ENCODE data around the gene RGS5. TPM values are rescaled to one million over a fixed set of nuclear protein-coding genes. Genes with fewer than 3 reads are reported as not detected.
A peak's percentile ranks its signal among the peaks of the same experiment; 100 is the strongest.

RGS5 gene
- polyA plus RNA-seq, 1 of the 3 experiments (the other 2 are of a cell fraction), result 260 TPM

DNA sequence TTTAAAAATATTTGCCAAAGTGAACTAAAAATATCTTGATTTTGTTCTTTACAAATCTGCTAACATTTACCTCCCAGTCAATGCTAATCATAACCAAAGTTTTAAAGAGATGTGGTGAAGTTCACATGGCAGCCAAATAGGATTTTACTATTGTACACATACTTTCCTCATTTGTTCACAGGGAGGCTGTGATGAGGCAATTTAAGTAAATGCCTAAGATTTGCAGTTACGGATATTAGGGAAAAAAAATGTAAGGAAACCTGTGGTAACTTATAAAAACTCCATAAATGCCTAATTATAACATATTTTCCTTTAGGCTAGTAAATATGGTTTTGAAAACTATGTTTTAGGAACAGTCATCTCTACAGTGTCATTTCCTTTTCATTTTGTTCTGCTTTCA is 32.4 kb downstream of the RGS5 start:
- POLR2A ChIA-PET, result interaction anchor here (0.7 to 1.0 kb wide), 2 partner anchors 15 to 252 kb away, joined by 3 read pairs; no protein-coding TSS in a partner anchor
- CTCF ChIA-PET, result interaction anchor here (0.6 to 2.3 kb wide), 4 partner anchors 7 to 317 kb away, joined by 3 to 5 read pairs (median 3); no protein-coding TSS in a partner anchor
- Histone ChIP-seq H3K79me2 (ENCODE audit: insufficient read depth) (peaks cover 39% of the 10 kb centered on the region), H3K9ac (peak overlapping the region; percentile 70), H3K27me3 (ENCODE audit: insufficient read depth) (no peaks in the 10 kb centered on the region), H3K27ac (ENCODE audit: low read depth in 2 of 2, low read length in 1 of 2) (peak overlapping the region; percentile 95 to 99), H3K4me1 (ENCODE audit: control insufficient read depth in 1 of 2, insufficient read depth in 2 of 2, low read depth in 1 of 2, low read length in 1 of 2) (peaks cover 73 to 82% of the 10 kb centered on the region in 2 experiments), H3K9me3 (no peaks in the 10 kb centered on the region), H3K36me3 (replicated peaks in 1 of 2; ENCODE audit: control insufficient read depth in 1 of 2, insufficient read depth in 2 of 2, low read length in 1 of 2) (peaks cover 7 to 35% of the 10 kb centered on the region in 2 experiments), H2AFZ (ENCODE audit: low read depth) (no peak overlapping the region), H3K9me2 (no peaks in the 10 kb centered on the region), H3K4me2 (peak overlapping the region; percentile 53), H3K4me3 (ENCODE audit: low read depth in 2 of 2, low read length in 1 of 2) (no peak overlapping the region), H3F3A (replicated peaks; ENCODE audit: insufficient read depth) (peaks cover 61% of the 10 kb centered on the region), H4K20me1 (ENCODE audit: insufficient read depth) (no peaks in the 10 kb centered on the region)
- DNase-seq, result no peak
- TF ChIP-seq NFIC (IDR thresholded peaks at IDR 0.05; ENCODE audit: borderline replicate concordance) (no peak), MXI1 (IDR thresholded peaks at IDR 0.05; ENCODE audit: low read depth, low read length) (no peak), PBX3 (IDR thresholded peaks at IDR 0.05) (0 out of 2 replicates have a peak, but pooled peaks have one; percentile 12), RXRA (IDR thresholded peaks at IDR 0.05; ENCODE audit: borderline replicate concordance, low read depth) (no peak), GATA2 (CRISPR knock-in tag; IDR thresholded peaks at IDR 0.05) (no peak)
- TF ChIP-seq, protein P1, sequence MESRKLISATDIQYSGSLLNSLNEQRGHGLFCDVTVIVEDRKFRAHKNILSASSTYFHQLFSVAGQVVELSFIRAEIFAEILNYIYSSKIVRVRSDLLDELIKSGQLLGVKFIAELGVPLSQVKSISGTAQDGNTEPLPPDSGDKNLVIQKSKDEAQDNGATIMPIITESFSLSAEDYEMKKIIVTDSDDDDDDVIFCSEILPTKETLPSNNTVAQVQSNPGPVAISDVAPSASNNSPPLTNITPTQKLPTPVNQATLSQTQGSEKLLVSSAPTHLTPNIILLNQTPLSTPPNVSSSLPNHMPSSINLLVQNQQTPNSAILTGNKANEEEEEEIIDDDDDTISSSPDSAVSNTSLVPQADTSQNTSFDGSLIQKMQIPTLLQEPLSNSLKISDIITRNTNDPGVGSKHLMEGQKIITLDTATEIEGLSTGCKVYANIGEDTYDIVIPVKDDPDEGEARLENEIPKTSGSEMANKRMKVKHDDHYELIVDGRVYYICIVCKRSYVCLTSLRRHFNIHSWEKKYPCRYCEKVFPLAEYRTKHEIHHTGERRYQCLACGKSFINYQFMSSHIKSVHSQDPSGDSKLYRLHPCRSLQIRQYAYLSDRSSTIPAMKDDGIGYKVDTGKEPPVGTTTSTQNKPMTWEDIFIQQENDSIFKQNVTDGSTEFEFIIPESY (IDR thresholded peaks at IDR 0.05; ENCODE audit: borderline replicate concordance, low read depth), result no peak
- 24% methylated on average over 1 of the region's 1 CpG for WGBS (ENCODE audit: low lambda C conversion rate)

- H3K4me2 ChIP-seq, result no peak overlapping the region
- no peaks in the 10 kb centered on the region for H3K27me3 ChIP-seq (ENCODE audit: insufficient read depth)
- POLR2A ChIA-PET, result no interaction called here
- CTCF ChIA-PET, result interaction anchor here (0.5 to 2.3 kb wide), 2 partner anchors 25 to 316 kb away, joined by 3 to 5 read pairs; no protein-coding TSS in a partner anchor
- 96% methylated on average over 1 of the region's 1 CpG for WGBS (ENCODE audit: low lambda C conversion rate)
- no peak for DNase-seq
- peaks cover 12 to 43% of the 10 kb centered on the region in 2 experiments for H3K36me3 ChIP-seq (replicated peaks in 1 of 2; ENCODE audit: control insufficient read depth in 1 of 2, insufficient read depth in 2 of 2, low read length in 1 of 2)
- H3K79me2 ChIP-seq (ENCODE audit: insufficient read depth), result peaks cover 31% of the 10 kb centered on the region
- H3K9me3 ChIP-seq, result no peaks in the 10 kb centered on the region
- no peaks in the 10 kb centered on the region for H3K9me2 ChIP-seq
- peaks cover 61% of the 10 kb centered on the region for H3F3A ChIP-seq (replicated peaks; ENCODE audit: insufficient read depth)
- H2AFZ ChIP-seq (ENCODE audit: low read depth), result no peak overlapping the region
- H3K9ac ChIP-seq, result no peak overlapping the region
- peak overlapping the region; percentile 95 to 99 for H3K27ac ChIP-seq (ENCODE audit: low read depth in 2 of 2, low read length in 1 of 2)
- H4K20me1 ChIP-seq (ENCODE audit: insufficient read depth), result no peaks in the 10 kb centered on the region
- H3K4me3 ChIP-seq (ENCODE audit: low read depth in 2 of 2, low read length in 1 of 2), result no peak overlapping the region
- H3K4me1 ChIP-seq (ENCODE audit: control insufficient read depth in 1 of 2, insufficient read depth in 2 of 2, low read depth in 1 of 2, low read length in 1 of 2), result peaks cover 75 to 82% of the 10 kb centered on the region in 2 experiments
- TF ChIP-seq TEAD4 (IDR thresholded peaks at IDR 0.05; ENCODE audit: borderline replicate concordance, insufficient read depth), result no peak
- TF ChIP-seq REST (IDR thresholded peaks at IDR 0.05; ENCODE audit: low read depth, low read length), result no peak
- TF ChIP-seq FOXJ3 (CRISPR knock-in tag; IDR thresholded peaks at IDR 0.05), result no peak
- TF ChIP-seq RAD21 (IDR thresholded peaks at IDR 0.05; ENCODE audit: low read length), result no peak
- no peak for TF ChIP-seq MEF2A (IDR thresholded peaks at IDR 0.05; ENCODE audit: borderline replicate concordance, low read depth)
- TF ChIP-seq GATA2 (CRISPR knock-in tag; IDR thresholded peaks at IDR 0.05), result no peak
- no peak for TF ChIP-seq ELF1 (IDR thresholded peaks at IDR 0.05)
- no peak for TF ChIP-seq FOXM1 (IDR thresholded peaks at IDR 0.05; ENCODE audit: low read depth)
- no peak for TF ChIP-seq TCF12 (IDR thresholded peaks at IDR 0.05)
- no peak for TF ChIP-seq POLR2AphosphoS5 (IDR thresholded peaks at IDR 0.05; ENCODE audit: low read depth, low read length)
- TF ChIP-seq PBX3 (IDR thresholded peaks at IDR 0.05), result no peak
- no peak for TF ChIP-seq YY1 (IDR thresholded peaks at IDR 0.05; ENCODE audit: low read depth)
- TF ChIP-seq RCOR1 (IDR thresholded peaks at IDR 0.05; ENCODE audit: low read length), result no peak
- TF ChIP-seq NFIC (IDR thresholded peaks at IDR 0.05; ENCODE audit: borderline replicate concordance), result no peak
- TF ChIP-seq RFX5 (IDR thresholded peaks at IDR 0.05; ENCODE audit: low read length), result no peak
- TF ChIP-seq SIN3A (IDR thresholded peaks at IDR 0.05; ENCODE audit: borderline replicate concordance, low read depth, low read length), result no peak
Observed at GRCh38 chr1:163169553-163169952, 33.2 kb downstream of the RGS5 start.

All from SK-N-SH (cell line).